Neural progenitor cell (in vitro differentiated cells): Measurements from ENCODE around the gene ZNF513.

Experiments
- CTCF ChIP-seq: fragments of 200-600 bp; sonication (generic); IDR thresholded peaks from 2 replicates; pipeline ENCODE4 v1.5.1; 2017; ENCODE audit warnings: antibody characterized with exemption, mild to moderate bottlenecking
- EZH2 ChIP-seq: fragments of 200-600 bp; sonication (generic); IDR thresholded peaks from 2 replicates; pipeline ENCODE4 v1.6.1; 2017; ENCODE audit warnings: antibody characterized with exemption, mild to moderate bottlenecking, moderate library complexity
- EZH2phosphoT487 ChIP-seq: fragments of 200-600 bp; sonication (generic); IDR thresholded peaks from 2 replicates; pipeline ENCODE4 v1.6.1; 2017; ENCODE audit warnings: antibody characterized with exemption

GRCh38 chr2:27379383-27379835 is 1.1 kb downstream of the ZNF513 start:
- TF ChIP-seq CTCF = no peak
- no peak for TF ChIP-seq EZH2
- no peak for TF ChIP-seq EZH2phosphoT487
